Measurements from ENCODE around the gene KRT38. TPM values are rescaled to one million over a fixed set of nuclear protein-coding genes. Genes with fewer than 3 reads are reported as not detected.

Gene KRT38
- total and polyA plus RNA-seq, 2 experiments from 2014 or later: not detected

DNA sequence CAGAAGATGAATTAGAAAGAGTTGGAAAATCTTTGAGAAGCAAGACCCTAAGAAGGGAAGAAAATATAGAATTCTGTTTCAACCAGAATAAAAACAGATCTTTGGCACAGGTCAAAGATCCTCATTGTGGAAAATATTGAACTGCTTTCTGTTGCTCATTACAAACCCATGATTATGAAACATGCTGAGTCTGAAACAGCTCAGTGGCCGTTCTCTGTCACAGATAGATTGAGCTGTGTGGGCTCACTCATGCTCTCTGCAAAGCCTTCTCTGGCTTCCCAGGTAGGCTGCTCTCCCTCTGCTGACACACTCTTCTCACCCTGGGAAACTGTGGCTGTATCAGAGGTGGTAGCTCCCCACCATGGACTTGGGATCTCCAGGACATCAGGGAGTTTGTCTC is 3.4 kb upstream of the KRT38 start:
- TF ChIP-seq, protein P1, sequence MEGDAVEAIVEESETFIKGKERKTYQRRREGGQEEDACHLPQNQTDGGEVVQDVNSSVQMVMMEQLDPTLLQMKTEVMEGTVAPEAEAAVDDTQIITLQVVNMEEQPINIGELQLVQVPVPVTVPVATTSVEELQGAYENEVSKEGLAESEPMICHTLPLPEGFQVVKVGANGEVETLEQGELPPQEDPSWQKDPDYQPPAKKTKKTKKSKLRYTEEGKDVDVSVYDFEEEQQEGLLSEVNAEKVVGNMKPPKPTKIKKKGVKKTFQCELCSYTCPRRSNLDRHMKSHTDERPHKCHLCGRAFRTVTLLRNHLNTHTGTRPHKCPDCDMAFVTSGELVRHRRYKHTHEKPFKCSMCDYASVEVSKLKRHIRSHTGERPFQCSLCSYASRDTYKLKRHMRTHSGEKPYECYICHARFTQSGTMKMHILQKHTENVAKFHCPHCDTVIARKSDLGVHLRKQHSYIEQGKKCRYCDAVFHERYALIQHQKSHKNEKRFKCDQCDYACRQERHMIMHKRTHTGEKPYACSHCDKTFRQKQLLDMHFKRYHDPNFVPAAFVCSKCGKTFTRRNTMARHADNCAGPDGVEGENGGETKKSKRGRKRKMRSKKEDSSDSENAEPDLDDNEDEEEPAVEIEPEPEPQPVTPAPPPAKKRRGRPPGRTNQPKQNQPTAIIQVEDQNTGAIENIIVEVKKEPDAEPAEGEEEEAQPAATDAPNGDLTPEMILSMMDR (IDR thresholded peaks at IDR 0.05; ENCODE audit: low read depth, low read length): no peak
- Histone ChIP-seq H3K9me3 (ENCODE audit: low read depth) (no peaks in the 10 kb centered on the region), H3K27ac (no peak overlapping the region), H3K4me1 (ENCODE audit: low read depth) (no peaks in the 10 kb centered on the region), H3K27me3 (peaks cover 45% of the 10 kb centered on the region), H3K4me3 (no peak overlapping the region), H3K36me3 (no peaks in the 10 kb centered on the region)
- DNase-seq (ENCODE audit: low read depth in 1 of 2, low spot score in 1 of 2): no peak

DNA sequence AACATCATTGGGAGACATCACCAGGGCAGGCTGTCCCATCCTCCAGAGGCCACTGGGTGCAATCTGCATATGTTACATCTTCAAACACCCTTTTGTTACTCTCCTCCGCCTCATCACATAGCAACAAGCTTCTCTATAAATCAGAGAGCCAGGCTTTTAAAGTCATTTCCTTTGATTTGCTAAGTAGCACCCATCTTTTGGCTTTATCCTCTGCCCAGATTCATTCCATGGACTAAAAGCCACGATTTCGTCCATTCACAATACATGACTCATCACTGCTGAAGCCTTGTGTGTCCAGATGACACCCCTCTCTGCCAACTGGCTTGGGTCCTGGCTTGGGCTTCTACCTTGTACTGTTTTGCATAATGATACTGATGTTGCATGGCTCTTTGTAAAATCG is 2.0 kb upstream of the KRT38 start:
- DNase-seq (ENCODE audit: low read depth in 1 of 2, low spot score in 1 of 2): peak in 1 of 2 donors; percentile 59
- Histone ChIP-seq H3K9me3 (ENCODE audit: low read depth) (no peaks in the 10 kb centered on the region), H3K36me3 (no peaks in the 10 kb centered on the region), H3K4me3 (no peak overlapping the region), H3K27me3 (peaks cover 45% of the 10 kb centered on the region), H3K4me1 (ENCODE audit: low read depth) (no peaks in the 10 kb centered on the region), H3K27ac (no peak overlapping the region)
- TF ChIP-seq, protein P1 (IDR thresholded peaks at IDR 0.05; ENCODE audit: low read depth, low read length): no peak

DNA sequence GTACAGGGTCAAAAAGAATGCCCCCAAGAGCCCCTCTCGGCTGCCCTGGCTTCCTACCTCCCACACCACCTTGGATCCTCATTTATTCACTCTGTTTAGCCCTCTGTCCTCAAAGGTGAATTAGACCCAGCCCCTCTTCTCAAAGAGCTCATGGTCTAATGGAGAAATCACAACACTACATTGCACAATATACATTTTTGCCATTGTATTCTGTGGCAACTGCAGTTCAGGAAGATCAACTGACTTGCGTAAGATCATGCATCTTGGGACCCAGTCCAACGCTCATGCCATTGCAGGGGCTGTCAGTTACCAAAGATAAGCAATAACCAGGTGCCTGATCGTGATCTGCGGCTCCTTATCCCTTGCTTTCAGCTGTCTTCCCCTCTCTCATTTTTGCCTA is 1.4 kb downstream of the KRT38 start:
- Histone ChIP-seq H3K27ac (no peak overlapping the region), H3K27me3 (peaks cover 49% of the 10 kb centered on the region)

DNA sequence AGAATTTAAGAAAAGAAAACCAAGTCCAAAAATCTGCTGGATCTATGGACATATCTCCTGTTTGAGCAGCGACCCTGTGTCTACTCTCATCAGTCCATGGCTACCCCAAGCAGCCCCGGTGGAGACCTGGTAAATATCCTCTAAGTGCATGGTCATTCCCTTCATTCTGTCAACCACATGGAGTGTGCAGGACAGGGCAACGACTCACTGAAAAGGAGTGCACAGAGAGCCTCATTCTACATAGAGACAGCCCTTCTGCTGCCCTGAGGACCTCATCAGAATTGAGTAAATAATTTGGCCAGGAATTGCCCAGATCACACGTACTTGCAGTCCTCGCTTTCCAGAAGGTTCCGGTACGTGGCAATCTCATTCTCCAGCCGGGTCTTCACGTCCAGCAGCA is 3.0 kb downstream of the KRT38 start:
- Histone ChIP-seq H3K4me3 (no peak overlapping the region), H3K36me3 (no peaks in the 10 kb centered on the region), H3K4me1 (ENCODE audit: low read depth) (peaks cover 7% of the 10 kb centered on the region), H3K27me3 (peaks cover 35% of the 10 kb centered on the region), H3K27ac (no peak overlapping the region), H3K9me3 (ENCODE audit: low read depth) (no peaks in the 10 kb centered on the region)
- DNase-seq (ENCODE audit: low read depth in 1 of 2, low spot score in 1 of 2): peak in 1 of 2 donors; percentile 15
- TF ChIP-seq, protein P1 (IDR thresholded peaks at IDR 0.05; ENCODE audit: low read depth, low read length): no peak

More for the DNA sequence above, 1.4 kb downstream of the KRT38 start:
- Histone ChIP-seq H3K4me1 (ENCODE audit: low read depth) (no peaks in the 10 kb centered on the region), H3K4me3 (no peak overlapping the region), H3K36me3 (no peaks in the 10 kb centered on the region), H3K9me3 (ENCODE audit: low read depth) (no peaks in the 10 kb centered on the region)
- TF ChIP-seq, protein P1 (IDR thresholded peaks at IDR 0.05; ENCODE audit: low read depth, low read length): no peak
- DNase-seq (ENCODE audit: low read depth in 1 of 2, low spot score in 1 of 2): peak in 1 of 2 donors; percentile 63

DNA sequence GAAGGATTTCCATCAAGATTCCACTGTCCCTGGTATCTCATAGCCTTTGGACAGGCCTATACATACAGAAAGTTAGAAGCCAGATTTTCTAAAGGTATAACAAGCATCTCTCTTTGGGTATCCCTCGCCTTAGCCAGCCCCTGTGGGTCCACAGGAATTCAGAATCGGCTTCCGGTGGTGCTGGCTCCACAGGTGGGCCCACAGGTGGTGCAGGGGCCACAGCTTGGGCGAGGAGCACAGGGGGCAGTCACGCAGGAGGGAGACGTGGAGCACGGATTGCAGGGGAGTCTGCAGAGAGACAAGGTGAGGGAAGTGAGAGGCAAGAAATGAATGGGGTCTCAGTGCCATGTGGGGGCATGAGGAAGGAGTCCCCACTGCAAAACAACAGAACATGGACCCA is 3.5 kb downstream of the KRT38 start:
- H3K36me3 ChIP-seq: no peaks in the 10 kb centered on the region
- TF ChIP-seq, protein P1 (IDR thresholded peaks at IDR 0.05; ENCODE audit: low read depth, low read length): no peak
- no peak for DNase-seq (ENCODE audit: low read depth in 1 of 2, low spot score in 1 of 2)
- no peak overlapping the region for H3K27ac ChIP-seq
- no peaks in the 10 kb centered on the region for H3K9me3 ChIP-seq (ENCODE audit: low read depth)
- H3K4me1 ChIP-seq (ENCODE audit: low read depth): peaks cover 7% of the 10 kb centered on the region
- H3K4me3 ChIP-seq: no peak overlapping the region
- peaks cover 29% of the 10 kb centered on the region for H3K27me3 ChIP-seq

DNA sequence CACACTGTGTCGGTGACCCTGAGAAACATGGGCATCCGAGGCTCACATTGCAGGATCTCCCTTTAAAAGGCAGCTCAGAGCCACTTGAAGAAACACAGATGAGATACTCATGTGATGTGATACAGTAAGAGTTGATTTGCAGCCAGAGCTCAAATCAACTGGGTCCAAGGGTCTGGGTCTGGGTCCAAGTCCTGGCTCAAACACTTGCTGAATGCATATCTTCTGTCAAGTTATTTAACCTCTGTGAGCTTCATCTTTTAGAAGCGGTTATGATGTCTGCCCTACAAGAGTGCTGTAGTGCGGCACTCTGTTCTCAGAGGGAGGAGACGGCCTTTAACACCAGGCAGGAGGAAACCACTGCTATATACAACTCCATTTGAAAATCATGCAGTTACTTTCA is 6.4 kb downstream of the KRT38 start:
- no peak overlapping the region for H3K27ac ChIP-seq

More for the DNA sequence above, 6.4 kb downstream of the KRT38 start:
- peak in 1 of 2 donors; percentile 38 for DNase-seq (ENCODE audit: low read depth in 1 of 2, low spot score in 1 of 2)
- no peaks in the 10 kb centered on the region for H3K9me3 ChIP-seq (ENCODE audit: low read depth)
- TF ChIP-seq, protein P1 (IDR thresholded peaks at IDR 0.05; ENCODE audit: low read depth, low read length): no peak
- no peaks in the 10 kb centered on the region for H3K36me3 ChIP-seq
- H3K4me3 ChIP-seq: no peak overlapping the region
- peaks cover 7% of the 10 kb centered on the region for H3K4me1 ChIP-seq (ENCODE audit: low read depth)
- H3K27me3 ChIP-seq: peaks cover 19% of the 10 kb centered on the region
